ENCODE results near the gene CHI3L1.

CHI3L1 gene

GRCh38 chr1:203180611-203181330, 5.7 kb downstream of the CHI3L1 start:
- no peak for DNase-seq (ENCODE audit: low spot score)

GRCh38 chr1:203179667-203180005, 6.9 kb downstream of the CHI3L1 start:
- no peak for DNase-seq (ENCODE audit: low spot score)

- DNase-seq (ENCODE audit: low spot score), result no peak
Measured at GRCh38 chr1:203178821-203179666, 7.5 kb downstream of the CHI3L1 start.

- peak; percentile 90 for DNase-seq (ENCODE audit: low spot score)
Measured at GRCh38 chr1:203178083-203178482, 8.4 kb downstream of the CHI3L1 start.

GRCh38 chr1:203177470-203178039, 8.9 kb downstream of the CHI3L1 start:
- DNase-seq (ENCODE audit: low spot score), result peak; percentile 35

GRCh38 chr1:203177036-203177405, 9.5 kb downstream of the CHI3L1 start:
- no peak for DNase-seq (ENCODE audit: low spot score)

GRCh38 chr1:203176273-203177035, 10.1 kb downstream of the CHI3L1 start:
- no peak for DNase-seq (ENCODE audit: low spot score)

- DNase-seq (ENCODE audit: low spot score), result no peak
Measured at GRCh38 chr1:203175827-203176241, 10.7 kb downstream of the CHI3L1 start.

- no peak for DNase-seq (ENCODE audit: low spot score)
Measured at GRCh38 chr1:203175237-203175826, 11.2 kb downstream of the CHI3L1 start, which contains the start of gene MYBPH. Gene MYBPH (minus strand): TSS chr1:203175826. CDS start chr1:203175755, 71 bp downstream.

- DNase-seq (ENCODE audit: low spot score), result no peak
Measured at GRCh38 chr1:203174324-203174985, 12.0 kb downstream of the CHI3L1 start.

- peak; percentile 60 for DNase-seq (ENCODE audit: low spot score)
Measured at GRCh38 chr1:203173566-203173965, 12.9 kb downstream of the CHI3L1 start.

- no peak for DNase-seq (ENCODE audit: low spot score)
Measured at GRCh38 chr1:203173011-203173555, 13.4 kb downstream of the CHI3L1 start.

GRCh38 chr1:203172184-203173010, 14.1 kb downstream of the CHI3L1 start:
- peak; percentile 51 for DNase-seq (ENCODE audit: low spot score)

GRCh38 chr1:203171341-203172183, 14.9 kb downstream of the CHI3L1 start:
- no peak for DNase-seq (ENCODE audit: low spot score)

- no peak for DNase-seq (ENCODE audit: low spot score)
Measured at GRCh38 chr1:203170625-203171330, 15.7 kb downstream of the CHI3L1 start.

GRCh38 chr1:203169770-203170520, 16.6 kb downstream of the CHI3L1 start:
- no peak for DNase-seq (ENCODE audit: low spot score)

GRCh38 chr1:203168991-203169390, 17.5 kb downstream of the CHI3L1 start:
- no peak for DNase-seq (ENCODE audit: low spot score)

Data from SW480 (cell line).